ENCODE data around the gene RASGRP3.

RASGRP3 gene

DNA sequence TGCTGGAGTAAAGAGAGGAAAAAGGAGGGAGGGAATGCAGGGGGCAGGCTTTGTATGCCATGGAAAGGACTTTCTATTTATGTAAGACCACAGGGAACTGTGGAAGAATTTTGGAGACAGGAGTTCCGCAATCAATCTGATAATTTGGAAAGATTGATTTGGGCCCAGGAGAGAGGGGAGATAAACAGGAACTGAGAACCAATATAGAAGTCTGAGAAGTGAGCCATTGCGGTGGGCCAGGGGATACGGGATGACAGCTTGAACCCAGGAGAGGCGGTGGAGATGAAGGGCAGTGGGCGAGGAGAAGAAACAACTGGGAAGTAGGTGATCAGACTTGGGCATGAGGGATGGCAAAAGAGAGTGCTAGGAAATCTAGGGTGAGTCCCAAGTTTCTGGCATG, 23.7 kb downstream of the RASGRP3 start:
- Histone ChIP-seq H3K4me1 (ENCODE audit: control insufficient read depth, insufficient read depth, low read length) (peaks cover 5% of the 10 kb centered on the region), H3K36me3 (ENCODE audit: control insufficient read depth, insufficient read depth, low read length) (no peaks in the 10 kb centered on the region), H3K9me3 (ENCODE audit: control insufficient read depth, low read length) (no peaks in the 10 kb centered on the region), H3K27ac (ENCODE audit: insufficient read depth, low read depth, low read length, poor library complexity, severe bottlenecking) (no peak overlapping the region), H3K27me3 (ENCODE audit: control insufficient read depth, insufficient read depth, low read length, poor library complexity, severe bottlenecking) (no peaks in the 10 kb centered on the region), H3K4me3 (ENCODE audit: insufficient read depth, low read depth, low read length) (no peak overlapping the region)
- WGBS, 2 experiments: 90 to 96% methylated on average over 5 of the region's 5 CpGs

- Histone ChIP-seq H3K4me1 (ENCODE audit: control insufficient read depth, insufficient read depth, low read length) (peaks cover 5% of the 10 kb centered on the region), H3K4me3 (ENCODE audit: insufficient read depth, low read depth, low read length) (no peak overlapping the region), H3K9me3 (ENCODE audit: control insufficient read depth, low read length) (no peaks in the 10 kb centered on the region), H3K27me3 (ENCODE audit: control insufficient read depth, insufficient read depth, low read length, poor library complexity, severe bottlenecking) (no peaks in the 10 kb centered on the region), H3K36me3 (ENCODE audit: control insufficient read depth, insufficient read depth, low read length) (no peaks in the 10 kb centered on the region), H3K27ac (ENCODE audit: insufficient read depth, low read depth, low read length, poor library complexity, severe bottlenecking) (no peak overlapping the region)
- WGBS, 2 experiments: 94 to 95% methylated on average over 2 of the region's 2 CpGs
These were observed 25.6 kb downstream of the RASGRP3 start for GRCh38 chr2:33502025-33502424.

- Histone ChIP-seq H3K27me3 (ENCODE audit: control insufficient read depth, insufficient read depth, low read length, poor library complexity, severe bottlenecking) (no peaks in the 10 kb centered on the region), H3K27ac (ENCODE audit: insufficient read depth, low read depth, low read length, poor library complexity, severe bottlenecking) (no peak overlapping the region), H3K9me3 (ENCODE audit: control insufficient read depth, low read length) (no peaks in the 10 kb centered on the region), H3K4me3 (ENCODE audit: insufficient read depth, low read depth, low read length) (no peak overlapping the region), H3K4me1 (ENCODE audit: control insufficient read depth, insufficient read depth, low read length) (peaks cover 5% of the 10 kb centered on the region), H3K36me3 (ENCODE audit: control insufficient read depth, insufficient read depth, low read length) (no peaks in the 10 kb centered on the region)
- WGBS, 2 experiments: 88% methylated on average over 1 of the region's 1 CpG
These were observed 26.6 kb downstream of the RASGRP3 start for GRCh38 chr2:33503002-33503401.

DNA sequence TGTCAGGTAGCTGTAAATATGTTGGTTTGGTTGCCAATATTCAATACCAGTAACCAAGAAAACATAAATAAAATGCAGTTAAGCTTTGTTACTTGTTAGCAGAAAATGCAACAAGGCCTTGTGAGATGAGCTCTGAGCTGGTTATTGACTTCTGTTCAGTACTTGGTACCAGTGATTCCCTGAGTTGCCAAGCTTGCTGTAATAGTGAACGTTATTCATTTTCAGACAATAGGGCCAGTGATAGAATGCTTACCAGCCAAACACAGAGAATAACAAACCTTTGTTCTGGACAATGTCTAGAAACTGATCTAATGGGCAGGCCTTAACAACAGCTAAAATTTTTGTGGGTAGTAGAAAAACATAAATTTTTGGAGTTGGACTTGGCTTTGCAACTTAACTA, 29.5 kb downstream of the RASGRP3 start:
- Histone ChIP-seq H3K27me3 (ENCODE audit: control insufficient read depth, insufficient read depth, low read length, poor library complexity, severe bottlenecking) (no peaks in the 10 kb centered on the region), H3K36me3 (ENCODE audit: control insufficient read depth, insufficient read depth, low read length) (no peaks in the 10 kb centered on the region), H3K4me1 (ENCODE audit: control insufficient read depth, insufficient read depth, low read length) (peaks cover 5% of the 10 kb centered on the region), H3K9me3 (ENCODE audit: control insufficient read depth, low read length) (no peaks in the 10 kb centered on the region), H3K27ac (ENCODE audit: insufficient read depth, low read depth, low read length, poor library complexity, severe bottlenecking) (no peak overlapping the region), H3K4me3 (ENCODE audit: insufficient read depth, low read depth, low read length) (no peak overlapping the region)
- WGBS, 2 experiments: 96 to 100% methylated on average over 1 of the region's 1 CpG

DNA sequence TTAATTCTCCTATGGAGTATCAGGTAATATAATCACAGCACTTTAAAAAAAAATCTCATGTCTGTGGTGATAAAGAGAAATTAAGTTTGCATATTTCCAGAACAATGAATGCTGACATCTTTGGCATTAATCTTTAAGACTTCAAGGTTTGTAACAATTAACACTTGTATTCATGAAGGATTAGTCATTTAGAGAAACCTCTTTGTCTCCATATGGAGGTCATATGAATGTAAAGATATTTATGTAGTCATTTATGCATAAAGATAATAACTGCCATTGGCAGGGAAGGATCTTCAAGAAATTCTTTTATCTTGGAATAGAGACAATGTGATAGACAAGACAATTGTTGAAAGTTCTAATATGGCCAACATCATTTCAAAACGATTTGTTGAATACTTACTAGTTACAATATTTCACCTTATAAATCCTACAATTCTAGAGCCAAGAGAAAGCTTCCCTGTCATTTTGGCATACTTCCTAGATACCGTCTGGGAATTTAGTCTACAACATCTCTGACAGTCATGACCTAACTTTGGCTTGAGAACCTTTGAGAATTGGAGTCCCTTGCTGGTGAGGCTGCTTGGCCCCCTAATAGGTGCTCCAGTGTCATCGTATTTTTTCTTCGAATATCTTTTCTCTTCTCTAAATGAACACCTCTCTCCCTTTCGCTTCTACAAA, 33.6 kb downstream of the RASGRP3 start:
- Histone ChIP-seq H3K27ac (ENCODE audit: insufficient read depth, low read depth, low read length, poor library complexity, severe bottlenecking) (no peak overlapping the region), H3K4me3 (ENCODE audit: insufficient read depth, low read depth, low read length) (no peak overlapping the region), H3K27me3 (ENCODE audit: control insufficient read depth, insufficient read depth, low read length, poor library complexity, severe bottlenecking) (no peaks in the 10 kb centered on the region), H3K4me1 (ENCODE audit: control insufficient read depth, insufficient read depth, low read length) (no peaks in the 10 kb centered on the region), H3K9me3 (ENCODE audit: control insufficient read depth, low read length) (no peaks in the 10 kb centered on the region), H3K36me3 (ENCODE audit: control insufficient read depth, insufficient read depth, low read length) (no peaks in the 10 kb centered on the region)
- WGBS, 2 experiments: 92 to 95% methylated on average over 4 to 5 of the region's 5 CpGs

DNA sequence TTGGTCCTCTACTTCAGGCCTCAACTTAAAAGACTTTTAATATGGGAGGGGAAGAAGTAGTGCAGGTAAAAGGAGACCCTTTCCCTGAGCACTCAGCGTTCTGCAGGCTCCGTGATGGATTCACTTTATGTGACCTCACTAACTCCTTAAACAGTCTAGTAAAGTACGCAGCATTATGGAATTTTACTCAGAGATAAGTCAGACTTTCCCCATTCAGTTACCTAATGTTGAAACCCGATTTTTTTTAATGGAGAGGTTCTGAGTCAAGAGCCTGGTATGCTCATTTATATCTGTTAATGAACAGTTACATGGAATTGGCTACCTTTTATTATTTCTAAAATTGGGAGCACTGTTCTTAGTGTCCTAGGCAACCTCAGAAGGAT, 34.1 kb downstream of the RASGRP3 start:
- H3K27ac ChIP-seq (ENCODE audit: insufficient read depth, low read depth, low read length, poor library complexity, severe bottlenecking): no peak overlapping the region

GRCh38 chr2:33511141-33511540, 34.7 kb downstream of the RASGRP3 start:
- Histone ChIP-seq H3K9me3 (ENCODE audit: control insufficient read depth, low read length) (no peaks in the 10 kb centered on the region), H3K27me3 (ENCODE audit: control insufficient read depth, insufficient read depth, low read length, poor library complexity, severe bottlenecking) (no peaks in the 10 kb centered on the region), H3K27ac (ENCODE audit: insufficient read depth, low read depth, low read length, poor library complexity, severe bottlenecking) (no peak overlapping the region), H3K36me3 (ENCODE audit: control insufficient read depth, insufficient read depth, low read length) (no peaks in the 10 kb centered on the region), H3K4me1 (ENCODE audit: control insufficient read depth, insufficient read depth, low read length) (no peaks in the 10 kb centered on the region), H3K4me3 (ENCODE audit: insufficient read depth, low read depth, low read length) (no peak overlapping the region)
- 57 to 100% methylated on average over 1 of the region's 1 CpG for WGBS, 2 experiments

More for the DNA sequence above, 34.1 kb downstream of the RASGRP3 start:
- Histone ChIP-seq H3K4me1 (ENCODE audit: control insufficient read depth, insufficient read depth, low read length) (no peaks in the 10 kb centered on the region), H3K27me3 (ENCODE audit: control insufficient read depth, insufficient read depth, low read length, poor library complexity, severe bottlenecking) (no peaks in the 10 kb centered on the region), H3K9me3 (ENCODE audit: control insufficient read depth, low read length) (no peaks in the 10 kb centered on the region), H3K4me3 (ENCODE audit: insufficient read depth, low read depth, low read length) (no peak overlapping the region), H3K36me3 (ENCODE audit: control insufficient read depth, insufficient read depth, low read length) (no peaks in the 10 kb centered on the region)
- WGBS, 2 experiments: 95 to 96% methylated on average over 4 of the region's 4 CpGs

GRCh38 chr2:33512112-33512511, 35.7 kb downstream of the RASGRP3 start:
- 87 to 91% methylated on average over 5 of the region's 5 CpGs for WGBS, 2 experiments
- H3K36me3 ChIP-seq (ENCODE audit: control insufficient read depth, insufficient read depth, low read length): no peaks in the 10 kb centered on the region
- H3K27me3 ChIP-seq (ENCODE audit: control insufficient read depth, insufficient read depth, low read length, poor library complexity, severe bottlenecking): no peaks in the 10 kb centered on the region
- H3K4me1 ChIP-seq (ENCODE audit: control insufficient read depth, insufficient read depth, low read length): no peaks in the 10 kb centered on the region
- no peaks in the 10 kb centered on the region for H3K9me3 ChIP-seq (ENCODE audit: control insufficient read depth, low read length)
- H3K4me3 ChIP-seq (ENCODE audit: insufficient read depth, low read depth, low read length): no peak overlapping the region
- no peak overlapping the region for H3K27ac ChIP-seq (ENCODE audit: insufficient read depth, low read depth, low read length, poor library complexity, severe bottlenecking)

DNA sequence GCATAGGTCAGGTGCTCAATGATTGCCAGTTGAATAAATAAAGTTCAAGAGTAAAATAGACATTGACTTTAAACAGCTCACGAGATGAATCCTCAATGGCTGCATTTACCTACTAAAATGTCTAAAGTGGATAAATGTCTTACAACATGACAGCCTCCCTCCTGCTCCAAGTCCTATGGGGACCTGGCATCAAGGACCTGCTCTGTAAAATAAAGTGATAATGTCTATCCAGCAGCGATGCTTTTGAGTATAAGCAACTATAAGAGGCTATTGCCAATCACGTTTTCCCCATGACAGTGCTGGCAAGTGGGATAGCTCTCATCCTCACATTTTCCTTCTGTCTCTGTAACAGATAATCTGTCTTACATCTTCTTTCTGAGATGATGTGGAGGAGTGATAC, 37.0 kb downstream of the RASGRP3 start:
- H3K36me3 ChIP-seq (ENCODE audit: control insufficient read depth, insufficient read depth, low read length): no peaks in the 10 kb centered on the region
- WGBS, 2 experiments: 95 to 100% methylated on average over 2 to 3 of the region's 3 CpGs
- no peak overlapping the region for H3K27ac ChIP-seq (ENCODE audit: insufficient read depth, low read depth, low read length, poor library complexity, severe bottlenecking)
- no peaks in the 10 kb centered on the region for H3K4me1 ChIP-seq (ENCODE audit: control insufficient read depth, insufficient read depth, low read length)
- no peaks in the 10 kb centered on the region for H3K9me3 ChIP-seq (ENCODE audit: control insufficient read depth, low read length)
- H3K27me3 ChIP-seq (ENCODE audit: control insufficient read depth, insufficient read depth, low read length, poor library complexity, severe bottlenecking): no peaks in the 10 kb centered on the region
- H3K4me3 ChIP-seq (ENCODE audit: insufficient read depth, low read depth, low read length): no peak overlapping the region

- no peak overlapping the region for H3K27ac ChIP-seq (ENCODE audit: insufficient read depth, low read depth, low read length, poor library complexity, severe bottlenecking)
- H3K9me3 ChIP-seq (ENCODE audit: control insufficient read depth, low read length): no peaks in the 10 kb centered on the region
- WGBS, 2 experiments: 93% methylated on average over 2 of the region's 2 CpGs; no CpG with 5 or more reads in 1 of the 2 experiments
- no peak overlapping the region for H3K4me3 ChIP-seq (ENCODE audit: insufficient read depth, low read depth, low read length)
- no peaks in the 10 kb centered on the region for H3K4me1 ChIP-seq (ENCODE audit: control insufficient read depth, insufficient read depth, low read length)
- no peaks in the 10 kb centered on the region for H3K36me3 ChIP-seq (ENCODE audit: control insufficient read depth, insufficient read depth, low read length)
- H3K27me3 ChIP-seq (ENCODE audit: control insufficient read depth, insufficient read depth, low read length, poor library complexity, severe bottlenecking): no peaks in the 10 kb centered on the region
These were observed 40.1 kb downstream of the RASGRP3 start for GRCh38 chr2:33516456-33516995.
